ENCODE measurements around the gene MAPKAPK2.
A peak's percentile ranks its signal among the peaks of the same experiment; 100 is the strongest.

MAPKAPK2 gene

GRCh38 chr1:206685334-206685768 is 646 bp downstream of the MAPKAPK2 start:
- no peak for DNase-seq

GRCh38 chr1:206685769-206686477 is 1.2 kb downstream of the MAPKAPK2 start:
- DNase-seq, result peak; percentile 80

GRCh38 chr1:206686478-206687249 is 2.0 kb downstream of the MAPKAPK2 start:
- DNase-seq, result no peak

GRCh38 chr1:206687251-206687914 is 2.7 kb downstream of the MAPKAPK2 start:
- DNase-seq, result no peak

GRCh38 chr1:206687915-206688442 is 3.3 kb downstream of the MAPKAPK2 start:
- DNase-seq, result no peak

GRCh38 chr1:206690516-206690915 is 5.8 kb downstream of the MAPKAPK2 start:
- no peak for DNase-seq

- DNase-seq, result no peak
Observed at GRCh38 chr1:206691604-206692003, 6.9 kb downstream of the MAPKAPK2 start.

GRCh38 chr1:206693029-206693428 is 8.3 kb downstream of the MAPKAPK2 start:
- no peak for DNase-seq

GRCh38 chr1:206693592-206693991 is 8.9 kb downstream of the MAPKAPK2 start:
- no peak for DNase-seq

GRCh38 chr1:206694171-206695124 is 9.7 kb downstream of the MAPKAPK2 start:
- DNase-seq, result no peak

GRCh38 chr1:206695733-206696132 is 11.0 kb downstream of the MAPKAPK2 start:
- no peak for DNase-seq

GRCh38 chr1:206696812-206697585 is 12.3 kb downstream of the MAPKAPK2 start:
- no peak for DNase-seq

- DNase-seq, result no peak
Observed at GRCh38 chr1:206698011-206698410, 13.3 kb downstream of the MAPKAPK2 start.

- no peak for DNase-seq
Observed at GRCh38 chr1:206699000-206699586, 14.4 kb downstream of the MAPKAPK2 start.

GRCh38 chr1:206699626-206700025 is 14.9 kb downstream of the MAPKAPK2 start:
- no peak for DNase-seq

- no peak for DNase-seq
Observed at GRCh38 chr1:206700445-206701036, 15.8 kb downstream of the MAPKAPK2 start.

- DNase-seq, result no peak
Observed at GRCh38 chr1:206702260-206702659, 17.6 kb downstream of the MAPKAPK2 start.

GRCh38 chr1:206702803-206703202 is 18.1 kb downstream of the MAPKAPK2 start:
- no peak for DNase-seq

- DNase-seq, result no peak
Observed at GRCh38 chr1:206703661-206704060, 19.0 kb downstream of the MAPKAPK2 start.

GRCh38 chr1:206704226-206704625 is 19.5 kb downstream of the MAPKAPK2 start:
- no peak for DNase-seq

GRCh38 chr1:206705191-206705590 is 20.5 kb downstream of the MAPKAPK2 start:
- no peak for DNase-seq

Data from GDM1 (cell line).